ENCODE results near the gene PARN. TPM values are rescaled to one million over a fixed set of nuclear protein-coding genes. Genes with fewer than 3 reads are reported as not detected.
"Not testable (repeated sequence)": the region's sequence is repeated elsewhere in the genome, so short reads cannot be mapped to it uniquely, and the experiment has no call there.

Gene PARN
- total RNA-seq, 1 donor from 2014 or later, result 16.8 TPM

DNA sequence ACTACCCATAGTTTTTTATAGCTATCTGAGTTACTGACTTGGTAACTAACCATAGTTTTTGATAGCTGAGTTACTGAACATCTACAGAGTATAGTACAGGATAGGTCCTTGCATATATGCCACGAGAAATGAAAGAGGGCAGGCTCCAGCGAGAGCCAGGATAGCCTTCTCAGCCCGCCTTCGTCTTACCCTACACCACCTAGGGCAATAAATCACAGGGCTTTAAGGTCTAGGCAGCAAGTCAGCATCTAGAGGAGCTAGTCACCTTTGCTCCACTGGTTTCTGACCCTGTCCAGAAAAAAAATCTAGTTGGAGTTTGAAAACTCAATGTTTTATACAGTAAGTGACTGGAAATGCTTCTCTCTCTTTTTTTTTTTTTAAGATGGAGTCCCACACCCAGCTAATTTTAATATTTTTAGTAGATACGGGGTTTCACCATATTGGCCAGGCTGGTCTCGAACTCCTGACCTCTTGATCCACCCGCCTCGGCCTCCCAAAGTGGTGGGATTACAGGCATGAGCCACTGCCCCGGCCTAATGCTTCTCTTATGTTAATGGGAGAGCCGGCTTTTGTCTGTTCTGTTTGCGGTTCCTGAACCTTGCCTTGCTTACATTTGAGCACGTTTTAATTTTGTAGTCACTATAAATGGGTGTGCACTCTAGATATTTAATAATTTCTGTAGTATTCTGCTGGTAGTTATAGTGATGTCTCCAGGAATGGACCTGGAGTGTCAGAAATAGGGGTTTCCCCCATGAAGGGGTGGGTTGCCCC lies 5.5 kb upstream of the PARN start:
- intact Hi-C loops (cut with micrococcal nuclease), result no loop called here
- H3K4me3 ChIP-seq, result no peak overlapping the region
- H3K9me3 ChIP-seq (replicated peaks), result no peaks in the 10 kb centered on the region
- TF ChIP-seq, protein P1, sequence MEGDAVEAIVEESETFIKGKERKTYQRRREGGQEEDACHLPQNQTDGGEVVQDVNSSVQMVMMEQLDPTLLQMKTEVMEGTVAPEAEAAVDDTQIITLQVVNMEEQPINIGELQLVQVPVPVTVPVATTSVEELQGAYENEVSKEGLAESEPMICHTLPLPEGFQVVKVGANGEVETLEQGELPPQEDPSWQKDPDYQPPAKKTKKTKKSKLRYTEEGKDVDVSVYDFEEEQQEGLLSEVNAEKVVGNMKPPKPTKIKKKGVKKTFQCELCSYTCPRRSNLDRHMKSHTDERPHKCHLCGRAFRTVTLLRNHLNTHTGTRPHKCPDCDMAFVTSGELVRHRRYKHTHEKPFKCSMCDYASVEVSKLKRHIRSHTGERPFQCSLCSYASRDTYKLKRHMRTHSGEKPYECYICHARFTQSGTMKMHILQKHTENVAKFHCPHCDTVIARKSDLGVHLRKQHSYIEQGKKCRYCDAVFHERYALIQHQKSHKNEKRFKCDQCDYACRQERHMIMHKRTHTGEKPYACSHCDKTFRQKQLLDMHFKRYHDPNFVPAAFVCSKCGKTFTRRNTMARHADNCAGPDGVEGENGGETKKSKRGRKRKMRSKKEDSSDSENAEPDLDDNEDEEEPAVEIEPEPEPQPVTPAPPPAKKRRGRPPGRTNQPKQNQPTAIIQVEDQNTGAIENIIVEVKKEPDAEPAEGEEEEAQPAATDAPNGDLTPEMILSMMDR (IDR thresholded peaks at IDR 0.05; ENCODE audit: borderline replicate concordance), result no peak
- H3K27ac ChIP-seq (replicated peaks), result no peak overlapping the region
- H3K36me3 ChIP-seq, result peaks cover 18% of the 10 kb centered on the region
- peaks cover 74% of the 10 kb centered on the region for H3K4me1 ChIP-seq
- DNase-seq, result no peak
- no peaks in the 10 kb centered on the region for H3K27me3 ChIP-seq (ENCODE audit: low read depth)

DNA sequence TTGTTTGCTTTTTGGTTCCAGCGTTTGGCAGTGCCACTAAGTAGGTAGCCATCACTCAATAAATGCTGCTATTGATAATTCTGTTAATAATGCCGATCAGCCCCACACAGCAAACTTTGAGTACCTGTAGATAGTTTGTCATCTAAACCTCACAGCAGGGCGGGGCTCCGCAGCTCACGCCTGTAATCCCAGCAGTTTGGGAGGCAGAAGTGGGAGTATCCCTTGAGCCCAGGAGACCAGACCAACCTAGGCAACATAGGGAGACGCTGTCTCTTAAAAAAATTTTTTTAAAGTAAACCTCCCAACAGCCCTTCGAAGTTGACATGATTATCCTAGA lies 4.3 kb upstream of the PARN start:
- no peak for DNase-seq
- TF ChIP-seq, protein P1 (IDR thresholded peaks at IDR 0.05; ENCODE audit: borderline replicate concordance), result no peak
- peak overlapping the region; percentile 93 for H3K27ac ChIP-seq (replicated peaks)
- H3K4me1 ChIP-seq, result peaks cover 84% of the 10 kb centered on the region
- no peaks in the 10 kb centered on the region for H3K27me3 ChIP-seq (ENCODE audit: low read depth)
- no peaks in the 10 kb centered on the region for H3K9me3 ChIP-seq (replicated peaks)
- intact Hi-C loops (cut with micrococcal nuclease), result no loop called here
- H3K36me3 ChIP-seq, result peaks cover 16% of the 10 kb centered on the region
- peak overlapping the region; percentile 88 for H3K4me3 ChIP-seq

DNA sequence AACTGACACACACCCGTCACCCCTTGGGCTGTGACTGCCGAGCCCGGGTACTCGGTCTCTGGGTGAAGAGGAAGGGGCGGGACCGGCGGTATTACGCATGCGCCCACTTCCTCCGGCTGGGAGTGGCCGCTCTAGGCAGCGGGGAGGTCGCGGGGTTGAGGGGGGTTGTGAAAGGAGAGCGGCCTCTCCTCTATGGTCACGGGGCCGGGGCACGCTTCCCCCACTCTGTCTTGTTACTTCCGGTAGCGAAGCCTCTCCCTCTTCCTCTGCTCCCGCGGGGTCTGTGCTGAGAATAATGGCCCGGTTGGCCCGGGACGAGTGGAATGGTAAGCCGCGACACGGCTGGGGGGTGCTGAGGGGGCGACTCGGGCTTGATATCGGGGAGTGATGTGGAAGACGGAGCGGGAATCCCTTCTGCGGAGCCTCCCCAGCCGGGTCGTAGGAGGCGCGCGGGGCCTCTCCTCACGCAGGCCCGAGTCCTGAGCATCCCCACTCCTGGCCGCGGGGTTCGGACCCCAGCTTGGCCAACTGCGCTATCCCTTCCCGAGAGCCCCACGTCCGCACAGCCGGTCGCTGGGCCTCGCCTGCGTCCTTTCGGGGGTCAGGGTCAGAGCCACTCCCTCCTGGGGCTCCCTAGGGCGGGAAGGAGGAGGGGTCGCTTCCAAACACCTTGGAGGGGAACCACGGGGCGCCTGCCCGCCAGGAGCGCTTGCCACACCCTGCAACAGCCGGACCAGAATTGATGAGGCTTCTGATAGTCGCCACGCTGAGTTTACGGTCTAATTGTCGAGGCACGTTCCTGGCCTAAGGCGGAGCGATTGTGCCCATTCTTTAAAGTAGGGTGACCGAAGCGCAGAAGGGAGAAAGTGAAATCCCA lies 2.9 kb upstream of the PARN start, which contains the start of gene BFAR:
Gene BFAR (plus strand): TSS at position 259 of the 877 bp plus-strand sequence. CDS start 11,396 bp downstream, outside the sequence.
- TF ChIP-seq, protein P1 (IDR thresholded peaks at IDR 0.05; ENCODE audit: borderline replicate concordance), result no peak
- peaks cover 87% of the 10 kb centered on the region for H3K4me1 ChIP-seq
- H3K4me3 ChIP-seq, result peak within 1 kb of the TSS; percentile 88
- no peaks in the 10 kb centered on the region for H3K9me3 ChIP-seq (replicated peaks)
- peak within 1 kb of the TSS; percentile 93 for H3K27ac ChIP-seq (replicated peaks)
- no peaks in the 10 kb centered on the region for H3K27me3 ChIP-seq (ENCODE audit: low read depth)
- H3K36me3 ChIP-seq, result peaks cover 3% of the 10 kb centered on the region
- intact Hi-C loops (cut with micrococcal nuclease), result no loop called here
- DNase-seq, result peak; percentile 100

DNA sequence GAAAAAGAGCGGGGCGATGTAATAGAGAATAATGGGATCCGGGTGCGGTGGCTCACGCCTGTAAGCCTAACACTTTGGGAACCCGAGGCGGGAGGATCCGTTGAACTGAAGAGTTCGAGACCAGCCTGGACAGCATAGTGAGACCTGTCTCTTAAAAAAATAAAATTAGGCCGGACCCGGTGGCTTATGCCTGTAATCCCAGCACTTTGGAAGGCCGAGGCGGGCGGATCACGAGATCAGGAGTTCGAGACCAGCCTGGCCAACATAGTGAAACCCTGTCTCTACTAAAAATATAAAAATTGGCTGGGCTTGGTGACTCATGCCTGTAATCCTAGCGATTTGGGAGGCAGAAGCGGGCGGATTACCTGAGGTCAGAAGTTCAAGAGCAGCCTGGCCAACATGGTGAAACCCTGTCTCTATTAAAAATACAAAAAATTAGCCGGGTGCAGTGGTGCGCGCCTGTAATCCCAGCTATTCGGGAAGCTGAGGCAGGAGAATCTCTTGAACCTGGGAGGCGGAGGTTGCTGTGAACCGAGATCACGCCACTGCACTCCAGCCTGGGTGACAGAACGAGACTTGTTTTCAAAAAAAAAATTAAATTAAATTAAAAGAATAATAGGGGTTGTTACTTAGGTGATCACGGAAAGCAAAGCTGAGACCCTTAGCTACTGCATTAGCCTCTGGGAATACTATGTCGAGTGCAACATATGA lies 715 bp upstream of the PARN start:
- DNase-seq; H3K27me3 ChIP-seq (ENCODE audit: low read depth); intact Hi-C loops (cut with micrococcal nuclease); H3K9me3 ChIP-seq (replicated peaks): not testable (repeated sequence)
- H3K36me3 ChIP-seq, result peaks cover 23% of the 10 kb centered on the region
- peak overlapping the region; percentile 87 for H3K27ac ChIP-seq (replicated peaks)
- peak overlapping the region; percentile 80 for H3K4me3 ChIP-seq
- H3K4me1 ChIP-seq, result peaks cover 69% of the 10 kb centered on the region

DNA sequence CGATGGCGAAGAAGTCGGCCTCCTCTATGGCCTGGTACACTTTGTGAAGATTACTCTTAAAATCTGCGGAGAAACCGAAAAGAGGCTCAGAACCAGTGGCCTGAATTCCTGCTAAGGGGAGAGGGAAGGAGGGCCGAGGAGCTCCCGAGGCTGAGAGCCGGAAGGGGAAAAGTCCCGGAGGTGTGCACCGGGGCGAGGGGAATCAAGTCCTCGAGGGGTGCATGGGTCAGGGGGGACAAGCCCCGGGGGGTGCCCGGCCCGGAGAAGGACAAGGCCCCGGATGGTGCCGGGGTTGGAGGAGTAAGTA lies 495 bp downstream of the PARN start:
- TF ChIP-seq, protein P1 (IDR thresholded peaks at IDR 0.05; ENCODE audit: borderline replicate concordance), result no peak
- intact Hi-C loops (cut with micrococcal nuclease), result no loop called here
- no peak for DNase-seq

More for the DNA sequence above, 495 bp downstream of the PARN start:
- Histone ChIP-seq H3K4me3 (peak overlapping the region; percentile 80), H3K27me3 (ENCODE audit: low read depth) (no peaks in the 10 kb centered on the region), H3K9me3 (replicated peaks) (no peaks in the 10 kb centered on the region), H3K4me1 (peaks cover 57% of the 10 kb centered on the region), H3K36me3 (peaks cover 35% of the 10 kb centered on the region), H3K27ac (replicated peaks) (peak overlapping the region; percentile 87)
